IPS-20b (cell line): ENCODE results near the gene MORN3.
"Not testable (repeated sequence)": the region's sequence is repeated elsewhere in the genome, so short reads cannot be mapped to it uniquely, and the experiment has no call there.

Experiments used
- H3K27ac ChIP-seq: one replicate; pipeline ENCODE4 v1.5.1; 2013; ENCODE audit warnings: low read length
- H3K27me3 ChIP-seq: 2 replicates; pipeline ENCODE4 v1.6.1; 2013; ENCODE audit warnings: mild to moderate bottlenecking, low read length, inconsistent platforms; ENCODE audit not compliant: insufficient read depth
- H3K36me3 ChIP-seq: 2 replicates; pipeline ENCODE4 v1.6.1; 2013; ENCODE audit warnings: low read depth, mild to moderate bottlenecking, inconsistent platforms, low read length, moderate library complexity; ENCODE audit not compliant: insufficient read depth
- H3K4me1 ChIP-seq: 2 replicates; pipeline ENCODE4 v1.6.1; 2013; ENCODE audit warnings: mild to moderate bottlenecking, control low read depth, inconsistent platforms, low read length, moderate library complexity; ENCODE audit not compliant: insufficient read depth
- H3K4me3 ChIP-seq: 2 replicates; pipeline ENCODE4 v1.5.1; 2013; ENCODE audit warnings: mild to moderate bottlenecking, low read length, inconsistent platforms
- H3K9ac ChIP-seq: 2 replicates; pipeline ENCODE4 v1.6.1; 2013; ENCODE audit warnings: low read depth, mild to moderate bottlenecking, inconsistent platforms, low read length, moderate library complexity
- H3K9me3 ChIP-seq: 2 replicates; pipeline ENCODE4 v1.6.1; 2013; ENCODE audit warnings: mild to moderate bottlenecking, low read depth, low read length, inconsistent platforms; ENCODE audit not compliant: insufficient read depth

Gene MORN3

DNA sequence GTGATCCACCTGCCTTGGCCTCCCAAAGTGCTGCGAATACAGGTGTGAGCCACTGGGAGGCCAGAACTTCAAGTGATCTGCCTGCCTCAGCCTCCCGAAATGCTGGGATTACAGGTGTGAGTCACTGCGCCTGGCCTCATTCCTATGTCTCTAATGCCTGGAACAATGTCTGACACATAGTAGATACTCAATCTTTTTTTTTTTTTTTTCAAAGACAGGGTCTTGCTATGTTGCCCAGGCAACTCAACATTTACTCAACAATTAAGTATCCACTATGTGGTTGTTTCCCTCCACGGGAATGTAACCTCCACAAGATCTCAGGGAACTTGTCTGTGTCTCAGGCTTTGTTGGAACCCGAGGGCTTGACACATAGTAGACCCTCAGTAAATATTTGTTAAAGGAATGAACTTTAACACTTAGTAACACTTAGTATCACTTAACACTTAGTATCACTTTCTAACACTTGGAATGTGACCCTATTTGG lies 40.1 kb upstream of the MORN3 start:
- Histone ChIP-seq H3K4me3 (no peak overlapping the region), H3K4me1 (peaks cover 7% of the 10 kb centered on the region), H3K9me3 (no peaks in the 10 kb centered on the region), H3K27ac (no peak overlapping the region), H3K9ac (no peak overlapping the region), H3K36me3 (no peaks in the 10 kb centered on the region), H3K27me3 (no peaks in the 10 kb centered on the region)

DNA sequence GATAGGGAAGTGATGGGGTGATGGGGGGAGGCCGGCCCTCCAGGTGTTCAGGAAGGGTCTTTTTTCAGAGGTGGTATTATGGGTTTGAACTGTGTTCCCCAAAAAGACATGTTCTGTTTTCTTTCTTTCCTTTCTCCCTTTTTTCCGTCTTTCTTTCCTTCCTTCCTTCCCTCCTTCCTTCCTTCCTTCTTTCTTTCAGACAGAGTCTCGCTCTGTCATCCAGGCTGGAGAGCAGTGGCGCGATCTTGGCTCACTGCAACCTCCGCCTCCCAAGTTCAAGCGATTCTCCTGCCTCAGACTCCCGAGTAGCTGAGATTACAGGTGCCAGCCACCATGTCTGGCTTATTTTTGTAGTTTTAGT lies 39.6 kb upstream of the MORN3 start:
- not testable (repeated sequence) for H3K27ac ChIP-seq

DNA sequence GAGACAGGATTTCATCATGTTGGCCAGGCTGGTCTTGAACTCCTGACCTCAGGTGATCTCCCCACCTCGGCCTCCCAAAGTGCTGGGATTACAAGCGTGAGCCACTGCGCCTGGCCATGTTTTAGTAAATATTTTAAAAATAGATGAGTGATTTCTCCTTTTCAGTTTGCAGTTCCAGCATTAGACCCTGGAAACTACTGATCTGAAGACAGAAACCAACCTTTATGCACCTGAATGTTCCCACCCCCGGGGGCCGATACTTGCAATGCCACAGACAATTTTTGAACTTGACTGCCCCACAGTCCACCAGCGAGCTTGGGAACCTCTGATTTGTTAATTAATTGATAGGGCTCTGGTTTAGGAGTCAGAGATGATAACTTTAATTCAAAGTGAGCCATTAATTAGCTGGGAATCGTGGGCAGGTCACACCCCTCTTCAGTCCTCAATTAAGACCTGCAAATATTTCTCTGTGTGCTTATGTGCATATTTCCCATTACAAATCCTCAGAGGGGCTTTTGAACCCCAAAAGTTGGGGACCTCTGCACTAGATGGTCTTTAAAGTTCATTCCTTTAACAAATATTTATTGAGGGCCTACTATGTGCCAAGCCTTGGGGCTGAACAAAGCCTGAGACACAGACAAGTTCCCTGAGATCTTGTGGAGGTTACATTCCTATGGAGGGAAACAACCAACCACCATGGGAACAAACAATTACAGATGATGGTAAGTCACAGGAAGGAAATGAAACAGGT lies 39.0 kb upstream of the MORN3 start:
- Histone ChIP-seq H3K4me3 (no peak overlapping the region), H3K9ac (no peak overlapping the region), H3K27me3 (no peaks in the 10 kb centered on the region), H3K4me1 (peaks cover 2% of the 10 kb centered on the region), H3K36me3 (no peaks in the 10 kb centered on the region), H3K27ac (no peak overlapping the region), H3K9me3 (no peaks in the 10 kb centered on the region)

More for the DNA sequence above, 39.6 kb upstream of the MORN3 start:
- not testable (repeated sequence) for H3K9me3 ChIP-seq, H3K36me3 ChIP-seq, H3K4me1 ChIP-seq, H3K9ac ChIP-seq, H3K27me3 ChIP-seq, H3K4me3 ChIP-seq

DNA sequence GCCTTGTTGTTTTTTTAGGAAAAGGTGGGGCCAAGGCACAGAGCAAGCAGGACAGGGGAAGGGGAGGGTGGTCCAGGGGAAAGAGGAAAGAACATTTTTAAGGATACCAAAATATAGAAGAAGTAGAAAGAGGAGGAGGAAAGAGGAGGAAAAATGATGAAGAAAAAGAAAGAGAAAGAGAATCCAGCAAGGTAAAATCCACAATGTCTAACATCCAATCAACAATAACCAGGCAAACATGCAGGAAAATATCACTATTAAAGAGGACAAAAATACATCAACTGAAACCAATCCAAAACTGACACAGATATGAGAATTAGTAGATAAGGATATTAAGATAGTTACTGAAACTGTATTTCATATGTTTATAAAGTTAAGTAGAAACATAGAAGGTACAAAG lies 36.1 kb upstream of the MORN3 start:
- H3K36me3 ChIP-seq: no peaks in the 10 kb centered on the region
- H3K4me3 ChIP-seq: no peak overlapping the region
- no peak overlapping the region for H3K27ac ChIP-seq
- H3K27me3 ChIP-seq: no peaks in the 10 kb centered on the region
- H3K9me3 ChIP-seq: no peaks in the 10 kb centered on the region
- no peak overlapping the region for H3K9ac ChIP-seq
- H3K4me1 ChIP-seq: no peaks in the 10 kb centered on the region

DNA sequence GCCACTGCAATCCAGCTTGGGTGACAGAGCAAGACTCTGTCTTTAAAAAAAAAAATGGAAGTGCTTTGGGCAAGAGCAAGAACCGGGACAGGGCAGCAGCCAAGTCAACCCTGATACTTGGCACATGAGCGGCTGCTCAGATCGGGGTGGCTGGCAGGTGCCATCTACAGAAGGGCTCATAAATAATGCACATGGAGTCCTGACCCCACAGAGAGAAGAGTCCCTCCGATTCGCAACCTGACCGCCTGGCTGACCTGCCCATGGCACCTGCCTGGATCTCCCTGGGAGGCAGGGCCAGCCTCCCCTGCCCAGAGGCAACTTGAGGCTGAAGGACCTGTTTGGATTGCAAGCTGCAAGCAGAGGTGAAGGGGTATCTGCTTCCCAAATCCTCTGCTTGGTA lies 33.5 kb upstream of the MORN3 start:
- H3K4me3 ChIP-seq: no peak overlapping the region
- H3K36me3 ChIP-seq: no peaks in the 10 kb centered on the region
- H3K27ac ChIP-seq: no peak overlapping the region
- H3K27me3 ChIP-seq: no peaks in the 10 kb centered on the region
- H3K9ac ChIP-seq: no peak overlapping the region
- no peaks in the 10 kb centered on the region for H3K9me3 ChIP-seq
- H3K4me1 ChIP-seq: no peaks in the 10 kb centered on the region

DNA sequence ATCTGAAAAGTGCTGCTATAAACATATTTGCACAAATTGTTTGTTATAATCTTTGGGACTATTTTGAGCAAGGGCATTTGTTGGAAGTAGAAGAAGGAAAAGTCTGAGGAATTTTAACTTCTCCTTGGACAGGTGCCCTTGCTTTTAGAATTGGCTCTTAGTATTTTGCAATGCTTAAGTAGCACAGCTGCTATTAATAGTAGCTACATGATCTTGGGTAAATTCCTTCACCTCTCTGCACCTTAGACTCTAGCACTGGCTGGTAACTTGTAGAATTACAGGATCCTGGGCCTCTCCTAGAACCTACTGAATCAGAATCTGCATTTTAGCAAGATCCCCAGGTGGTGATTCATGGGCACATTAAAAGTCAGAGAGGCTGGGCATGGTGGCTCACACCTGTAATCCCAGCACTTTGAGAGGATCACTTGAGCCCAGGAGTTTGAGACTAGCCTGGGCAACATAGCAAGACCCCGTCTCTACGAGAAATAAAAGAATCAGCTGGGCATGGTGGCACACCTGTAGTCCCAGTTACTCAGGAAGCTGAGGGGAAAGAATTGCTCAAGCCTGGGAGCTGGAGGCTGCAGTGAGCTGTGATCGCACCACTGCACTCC lies 32.3 kb upstream of the MORN3 start:
- no peaks in the 10 kb centered on the region for H3K9me3 ChIP-seq
- H3K27me3 ChIP-seq: no peaks in the 10 kb centered on the region

DNA sequence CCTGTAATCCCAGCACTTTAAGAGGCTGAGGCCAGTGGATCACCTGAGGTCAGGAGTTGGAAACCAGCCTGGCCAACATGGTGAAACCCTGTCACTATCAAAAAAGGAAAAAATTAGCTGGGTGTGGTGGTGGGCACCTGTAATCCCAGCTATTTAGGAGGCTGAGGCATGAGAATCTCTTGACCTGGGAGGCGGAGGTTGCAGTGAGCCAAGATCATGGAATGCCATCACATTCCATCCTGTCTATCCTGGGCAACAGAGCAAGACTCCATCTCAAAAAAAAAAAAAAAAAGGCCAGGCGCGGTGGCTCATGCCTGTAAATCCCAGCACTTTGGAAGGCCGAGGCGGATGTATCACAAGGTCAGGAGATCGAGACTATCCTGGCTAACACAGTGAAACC lies 28.4 kb upstream of the MORN3 start:
- H3K27me3 ChIP-seq, H3K9ac ChIP-seq, H3K36me3 ChIP-seq, H3K4me3 ChIP-seq, H3K9me3 ChIP-seq, H3K27ac ChIP-seq, H3K4me1 ChIP-seq: not testable (repeated sequence)

More for the DNA sequence above, 32.3 kb upstream of the MORN3 start:
- no peak overlapping the region for H3K27ac ChIP-seq
- no peaks in the 10 kb centered on the region for H3K36me3 ChIP-seq
- no peak overlapping the region for H3K4me3 ChIP-seq
- H3K4me1 ChIP-seq: no peaks in the 10 kb centered on the region
- no peak overlapping the region for H3K9ac ChIP-seq

DNA sequence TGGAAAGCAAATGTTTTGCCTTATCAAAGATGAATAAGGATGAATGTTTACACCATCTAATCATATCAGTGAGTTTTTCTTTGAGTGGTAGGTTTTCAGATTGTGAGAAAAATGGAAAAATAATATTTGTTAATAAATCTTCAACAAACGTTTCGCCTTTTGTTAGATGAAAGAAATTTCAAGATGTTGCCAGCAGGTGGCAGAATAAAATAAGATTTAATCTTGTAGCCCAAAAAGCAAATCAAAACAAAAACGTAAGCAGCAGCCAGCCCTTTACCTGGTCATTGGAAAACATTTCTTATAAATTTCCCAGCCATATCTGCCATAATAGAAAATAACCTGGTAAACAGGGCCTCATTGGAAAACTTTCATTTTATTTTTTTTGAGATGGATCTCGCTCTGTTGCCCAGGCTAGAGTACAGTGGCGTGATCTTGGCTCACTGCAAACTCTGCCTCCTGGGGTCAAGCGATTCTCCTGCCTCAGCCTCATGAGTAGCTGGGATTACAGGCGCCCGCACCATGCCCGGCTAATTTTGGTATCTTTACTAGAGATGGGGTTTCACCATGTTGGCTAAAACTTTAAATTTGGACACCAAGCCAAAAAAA lies 27.7 kb upstream of the MORN3 start:
- Histone ChIP-seq H3K4me1 (no peaks in the 10 kb centered on the region), H3K4me3 (no peak overlapping the region), H3K36me3 (no peaks in the 10 kb centered on the region), H3K27ac (no peak overlapping the region), H3K9ac (no peak overlapping the region), H3K27me3 (no peaks in the 10 kb centered on the region), H3K9me3 (no peaks in the 10 kb centered on the region)

DNA sequence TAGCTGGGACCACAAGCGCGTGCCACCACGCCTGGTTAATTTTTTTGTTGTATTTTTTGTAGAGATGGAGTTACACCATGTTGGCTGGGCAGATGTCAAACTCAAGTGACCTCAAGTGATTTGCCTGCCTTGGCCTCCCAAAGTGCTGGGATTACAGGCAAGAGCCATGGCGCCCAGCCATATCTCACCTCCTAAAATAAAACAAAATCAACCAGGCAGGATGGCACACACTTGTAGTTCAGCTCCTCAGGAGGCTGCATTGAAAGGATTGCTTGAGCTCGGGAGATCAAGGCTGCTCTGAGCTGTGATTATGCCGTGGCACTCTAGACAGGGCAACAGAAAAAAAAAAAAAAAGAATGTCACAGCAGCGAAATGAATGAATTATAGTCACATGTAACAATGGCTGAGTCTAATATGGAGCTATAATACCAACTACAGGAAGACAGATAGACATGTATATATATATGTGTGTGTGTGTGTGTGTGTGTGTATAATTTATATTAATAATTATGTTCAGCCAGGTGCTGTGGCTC lies 23.8 kb upstream of the MORN3 start:
- no peaks in the 10 kb centered on the region for H3K27me3 ChIP-seq
- peaks cover 4% of the 10 kb centered on the region for H3K4me1 ChIP-seq
- H3K27ac ChIP-seq: no peak overlapping the region
- no peak overlapping the region for H3K9ac ChIP-seq
- H3K4me3 ChIP-seq: no peak overlapping the region
- H3K36me3 ChIP-seq: no peaks in the 10 kb centered on the region
- no peaks in the 10 kb centered on the region for H3K9me3 ChIP-seq

DNA sequence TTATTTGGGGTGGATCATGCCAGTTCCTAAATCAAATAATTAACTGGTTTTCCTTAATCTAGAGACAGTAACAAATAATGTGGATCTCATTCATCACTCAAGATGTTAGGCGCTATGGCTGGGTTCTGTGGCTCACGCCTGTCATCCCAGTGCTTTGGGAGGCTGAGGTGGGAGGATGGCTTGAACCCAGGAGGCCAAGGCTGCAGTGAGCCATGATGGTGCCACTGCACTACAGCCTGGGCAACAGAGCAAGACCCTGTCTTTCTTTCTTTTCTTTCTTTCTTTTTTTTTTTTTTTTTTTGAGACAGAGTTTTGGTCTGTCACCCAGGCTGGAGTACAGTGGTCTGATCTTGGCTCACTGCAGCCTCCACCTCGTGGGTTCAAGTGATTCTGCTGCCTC lies 23.3 kb upstream of the MORN3 start:
- H3K27me3 ChIP-seq, H3K9me3 ChIP-seq, H3K27ac ChIP-seq, H3K9ac ChIP-seq, H3K4me3 ChIP-seq, H3K4me1 ChIP-seq, H3K36me3 ChIP-seq: not testable (repeated sequence)

DNA sequence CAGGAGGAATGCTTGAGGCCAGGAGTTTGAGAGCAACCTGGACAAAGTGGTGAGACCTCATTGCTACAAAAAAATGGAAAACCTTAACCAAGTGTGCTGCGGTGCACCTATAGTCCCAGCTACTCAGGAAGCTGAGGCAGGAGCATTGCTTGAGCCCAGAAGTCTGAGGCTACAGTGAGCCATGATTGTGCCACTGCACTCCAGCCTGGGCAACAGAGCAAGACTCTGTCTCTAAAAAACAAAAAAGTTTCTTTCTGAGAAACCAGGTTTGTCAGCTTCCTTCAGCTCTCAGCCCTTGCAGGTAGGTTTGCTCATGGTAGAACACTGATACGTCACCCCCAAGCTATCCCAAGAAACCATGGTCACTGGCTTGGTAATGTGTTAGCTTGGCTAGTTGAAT lies 20.0 kb upstream of the MORN3 start:
- Histone ChIP-seq H3K9me3 (no peaks in the 10 kb centered on the region), H3K36me3 (no peaks in the 10 kb centered on the region), H3K4me3 (no peak overlapping the region), H3K27ac (no peak overlapping the region), H3K9ac (no peak overlapping the region), H3K27me3 (no peaks in the 10 kb centered on the region), H3K4me1 (peaks cover 4% of the 10 kb centered on the region)

DNA sequence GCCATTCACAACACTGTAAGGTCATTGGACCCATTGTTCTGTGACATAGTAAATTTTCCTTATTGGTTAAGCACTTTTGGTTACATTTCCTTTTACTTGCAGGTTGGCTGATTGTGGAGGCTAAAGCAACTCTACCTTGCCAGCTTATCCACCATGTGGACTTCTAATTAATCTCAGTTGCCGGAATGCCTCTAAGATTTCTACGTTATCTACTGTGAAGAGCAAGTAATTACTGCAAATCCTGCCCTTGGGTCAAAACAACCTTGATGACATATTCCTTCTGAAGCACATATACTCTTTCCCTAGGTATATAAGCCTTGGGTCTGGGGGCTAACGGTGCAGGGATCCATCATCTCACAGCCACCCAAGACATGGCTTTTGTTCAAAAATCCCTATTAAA lies 19.5 kb upstream of the MORN3 start:
- Histone ChIP-seq H3K4me1 (peaks cover 4% of the 10 kb centered on the region), H3K36me3 (no peaks in the 10 kb centered on the region), H3K9ac (no peak overlapping the region), H3K27ac (no peak overlapping the region), H3K4me3 (no peak overlapping the region), H3K9me3 (no peaks in the 10 kb centered on the region), H3K27me3 (no peaks in the 10 kb centered on the region)
